Lower leg skin (tissue), 3 donors: ENCODE results near the gene KYNU.

Source experiments
- CTCF ChIP-seq, 3 donors: fragments of 450-650 bp; IDR thresholded peaks; one replicate each; pipeline ENCODE4 v1.5.1; 2016; ENCODE audit warnings: antibody characterized with exemption in 3 of 3, mild to moderate bottlenecking in 3 of 3, moderate library complexity in 2 of 3
- POLR2A ChIP-seq, 2 donors: fragments of 450-650 bp; IDR thresholded peaks; one replicate each; pipeline ENCODE4 v1.6.1; 2016 to 2017; ENCODE audit warnings: antibody characterized with exemption in 2 of 2, mild to moderate bottlenecking in 1 of 2, moderate library complexity in 1 of 2

DNA sequence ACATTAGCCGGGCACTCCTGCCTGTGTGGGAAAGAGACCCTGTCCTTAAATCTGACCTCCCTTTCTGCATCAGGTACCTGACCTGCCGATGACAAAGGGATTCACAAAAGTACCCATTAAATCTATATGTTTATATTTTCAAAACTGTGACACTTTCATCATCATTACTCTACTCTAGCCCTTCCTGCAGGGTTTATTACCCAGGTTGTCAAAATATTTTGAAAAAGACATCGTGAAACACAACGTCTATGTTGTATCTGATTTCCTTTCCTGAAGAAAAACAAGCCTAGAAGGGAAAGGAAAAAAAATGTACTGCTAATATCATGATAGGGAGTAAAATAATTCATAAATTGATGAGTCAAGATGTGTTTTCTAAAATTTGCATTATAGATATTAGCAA, 15.2 kb upstream of the KYNU start:
- no peak for TF ChIP-seq CTCF (IDR thresholded peaks at IDR 0.05)
- TF ChIP-seq POLR2A (IDR thresholded peaks at IDR 0.05), result no peak
